Fibroblast of lung (primary cell): ENCODE measurements around the gene ATP6V1G2. TPM values are rescaled to one million over a fixed set of nuclear protein-coding genes. Genes with fewer than 3 reads are reported as not detected.

Experiments
- DNase-seq, 2 donors: peaks; one replicate each; pipeline versions ENCODE4 v3.0.0 to v3.0.0-alpha.2; 2010; ENCODE audit warnings: low read depth in 2 of 2
- H2AFZ ChIP-seq: 2 replicates; pipeline ENCODE4 v1.5.1; 2012; ENCODE audit warnings: low read length, control low read depth, inconsistent platforms
- H3K27ac ChIP-seq: 2 replicates; pipeline ENCODE4 v1.5.1; 2011; ENCODE audit warnings: low read length, control low read depth; ENCODE audit not compliant: insufficient read depth
- H3K27me3 ChIP-seq: 2 replicates; pipeline ENCODE4 v1.5.1; 2011; ENCODE audit warnings: mild to moderate bottlenecking, low read length; ENCODE audit not compliant: control insufficient read depth, insufficient read depth
- H3K36me3 ChIP-seq: 2 replicates; pipeline ENCODE4 v1.5.1; 2011; ENCODE audit warnings: low read length; ENCODE audit not compliant: control insufficient read depth, insufficient read depth
- H3K4me1 ChIP-seq: 2 replicates; pipeline ENCODE4 v1.5.1; 2011; ENCODE audit warnings: low read length; ENCODE audit not compliant: control insufficient read depth, insufficient read depth; ENCODE audit errors: extremely low read depth
- H3K4me2 ChIP-seq: 2 replicates; pipeline ENCODE4 v1.5.1; 2011; ENCODE audit warnings: low read length, control low read depth; ENCODE audit not compliant: insufficient read depth; ENCODE audit errors: extremely low read depth
- H3K4me3 ChIP-seq, 4 experiments: fragments of 200-600 bp in 1 of 4; sonication (generic) in 1 of 4; replicated peaks in 1 of 4; 2 replicates each; pipeline ENCODE4 v1.5.1; 2011 to 2016; ENCODE audit warnings: low read length in 4 of 4, low read depth in 3 of 4, mild to moderate bottlenecking in 3 of 4, control low read depth in 2 of 4, inconsistent platforms in 1 of 4, mixed read lengths in 1 of 4; ENCODE audit not compliant: insufficient read depth in 1 of 4; ENCODE audit errors: control extremely low read depth in 1 of 4
- H3K79me2 ChIP-seq: 2 replicates; pipeline ENCODE4 v1.5.1; 2012; ENCODE audit warnings: mild to moderate bottlenecking, low read length, inconsistent platforms; ENCODE audit not compliant: control insufficient read depth, insufficient read depth
- H3K9ac ChIP-seq: 2 replicates; pipeline ENCODE4 v1.5.1; 2011; ENCODE audit warnings: mild to moderate bottlenecking, low read length, control low read depth; ENCODE audit not compliant: insufficient read depth
- H3K9me3 ChIP-seq: 2 replicates; pipeline ENCODE4 v1.5.1; 2012; ENCODE audit warnings: low read depth, low read length; ENCODE audit not compliant: control insufficient read depth, insufficient read depth
- H4K20me1 ChIP-seq: 2 replicates; pipeline ENCODE4 v1.5.1; 2011; ENCODE audit warnings: low read length; ENCODE audit not compliant: control insufficient read depth, insufficient read depth; ENCODE audit errors: extremely low read depth
- EZH2 ChIP-seq: IDR thresholded peaks from 2 replicates; pipeline ENCODE4 v1.5.1; 2012; ENCODE audit warnings: low read length, control low read depth, mild to moderate bottlenecking; ENCODE audit errors: missing control alignments
- polyA plus RNA-seq, 2 donors: library from polyadenylated mRNA; depleted of rRNA in 1 of 2; stranded (reverse) in 1 of 2; unstranded in 1 of 2; fragments of >200 nt; gene quantifications; 2 replicates each; pipeline ENCODE4 v1.2.1, GENCODE V29; 2011 to 2012; ENCODE audit warnings: missing spikeins in 1 of 2
- total RNA-seq: library from RNA; depleted of rRNA; stranded (reverse); fragments of >200 nt; gene quantifications from 2 replicates; pipeline ENCODE4 v1.2.1, GENCODE V29; 2014
- TF ChIP-seq, protein P1 (sequence below), 2 donors: IDR thresholded peaks in 1 of 2; conservative IDR thresholded peaks in 1 of 2; 1 replicate in 1 of 2; 2 replicates in 1 of 2; pipeline ENCODE4 v1.5.1; 2011 to 2012; ENCODE audit warnings: low read length in 2 of 2, control low read depth in 1 of 2, inconsistent platforms in 1 of 2, low read depth in 1 of 2, mild to moderate bottlenecking in 1 of 2

Gene ATP6V1G2
- total and polyA plus RNA-seq, 2 donors (not counting 1 experiment from before 2014, with no cell fraction given): 11.2 to 16.0 TPM

DNA sequence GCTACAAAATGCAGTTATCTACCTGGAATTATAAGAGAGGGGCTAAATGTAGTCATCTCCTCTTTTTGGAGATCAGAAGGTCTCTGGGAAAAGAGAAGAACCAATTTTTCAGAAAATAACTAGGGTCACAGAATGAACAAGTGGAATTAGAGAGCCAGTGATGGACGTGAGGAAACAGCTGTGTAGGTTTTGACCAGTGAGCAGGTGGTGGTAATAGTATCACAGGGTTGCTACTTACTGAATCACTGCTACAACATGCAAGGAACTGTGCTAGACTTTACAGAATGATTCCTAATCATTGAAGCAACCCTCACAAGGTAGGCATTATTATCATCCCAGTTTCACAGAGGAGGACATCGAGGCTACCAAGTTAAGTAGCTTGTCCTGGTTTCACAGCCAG, 1.7 kb downstream of the ATP6V1G2 start:
- Histone ChIP-seq H3K9ac (no peak overlapping the region), H3K27ac (no peak overlapping the region), H3K36me3 (no peaks in the 10 kb centered on the region), H3K9me3 (no peaks in the 10 kb centered on the region), H4K20me1 (no peaks in the 10 kb centered on the region), H3K4me3 (no peak overlapping the region), H3K27me3 (no peaks in the 10 kb centered on the region), H2AFZ (no peak overlapping the region), H3K4me2 (no peak overlapping the region), H3K4me1 (peaks cover 6% of the 10 kb centered on the region), H3K79me2 (peaks cover 30% of the 10 kb centered on the region)
- no peak for DNase-seq
- no peak for TF ChIP-seq EZH2
- TF ChIP-seq, protein P1, sequence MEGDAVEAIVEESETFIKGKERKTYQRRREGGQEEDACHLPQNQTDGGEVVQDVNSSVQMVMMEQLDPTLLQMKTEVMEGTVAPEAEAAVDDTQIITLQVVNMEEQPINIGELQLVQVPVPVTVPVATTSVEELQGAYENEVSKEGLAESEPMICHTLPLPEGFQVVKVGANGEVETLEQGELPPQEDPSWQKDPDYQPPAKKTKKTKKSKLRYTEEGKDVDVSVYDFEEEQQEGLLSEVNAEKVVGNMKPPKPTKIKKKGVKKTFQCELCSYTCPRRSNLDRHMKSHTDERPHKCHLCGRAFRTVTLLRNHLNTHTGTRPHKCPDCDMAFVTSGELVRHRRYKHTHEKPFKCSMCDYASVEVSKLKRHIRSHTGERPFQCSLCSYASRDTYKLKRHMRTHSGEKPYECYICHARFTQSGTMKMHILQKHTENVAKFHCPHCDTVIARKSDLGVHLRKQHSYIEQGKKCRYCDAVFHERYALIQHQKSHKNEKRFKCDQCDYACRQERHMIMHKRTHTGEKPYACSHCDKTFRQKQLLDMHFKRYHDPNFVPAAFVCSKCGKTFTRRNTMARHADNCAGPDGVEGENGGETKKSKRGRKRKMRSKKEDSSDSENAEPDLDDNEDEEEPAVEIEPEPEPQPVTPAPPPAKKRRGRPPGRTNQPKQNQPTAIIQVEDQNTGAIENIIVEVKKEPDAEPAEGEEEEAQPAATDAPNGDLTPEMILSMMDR (conservative IDR thresholded peaks at IDR 0.05 in 1 of 2, IDR thresholded peaks at IDR 0.05 in 1 of 2; ENCODE audit: low read depth in 1 of 2, low read length in 2 of 2): no peak

DNA sequence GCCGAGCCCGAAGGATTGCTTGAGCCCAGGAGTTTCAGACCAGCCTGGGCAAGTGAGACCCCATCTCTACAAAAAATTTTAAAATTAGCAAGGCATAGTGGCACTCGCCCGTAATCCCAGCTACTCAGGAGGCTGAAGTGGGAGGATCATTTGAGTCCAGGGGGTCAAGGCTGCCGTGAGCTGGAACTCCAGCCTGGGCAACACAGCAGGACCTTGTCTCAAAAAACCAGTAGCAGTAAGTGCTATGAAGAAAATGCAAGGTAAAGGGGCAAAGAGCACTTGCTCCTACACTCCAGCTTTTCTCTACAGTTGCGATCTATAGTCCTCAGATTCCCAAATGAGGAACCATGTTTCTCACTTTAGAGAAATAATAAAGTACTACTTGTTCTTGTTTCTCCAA, 2.8 kb downstream of the ATP6V1G2 start:
- Histone ChIP-seq H3K79me2 (peaks cover 40% of the 10 kb centered on the region), H3K9me3 (no peaks in the 10 kb centered on the region), H3K9ac (no peak overlapping the region), H3K4me2 (no peak overlapping the region), H3K4me1 (peaks cover 13% of the 10 kb centered on the region), H3K4me3 (no peak overlapping the region), H3K36me3 (peaks cover 4% of the 10 kb centered on the region), H4K20me1 (peaks cover 1% of the 10 kb centered on the region), H2AFZ (no peak overlapping the region), H3K27me3 (no peaks in the 10 kb centered on the region), H3K27ac (no peak overlapping the region)
- TF ChIP-seq, protein P1 (conservative IDR thresholded peaks at IDR 0.05 in 1 of 2, IDR thresholded peaks at IDR 0.05 in 1 of 2; ENCODE audit: low read depth in 1 of 2, low read length in 2 of 2): no peak
- TF ChIP-seq EZH2: no peak
- no peak for DNase-seq

DNA sequence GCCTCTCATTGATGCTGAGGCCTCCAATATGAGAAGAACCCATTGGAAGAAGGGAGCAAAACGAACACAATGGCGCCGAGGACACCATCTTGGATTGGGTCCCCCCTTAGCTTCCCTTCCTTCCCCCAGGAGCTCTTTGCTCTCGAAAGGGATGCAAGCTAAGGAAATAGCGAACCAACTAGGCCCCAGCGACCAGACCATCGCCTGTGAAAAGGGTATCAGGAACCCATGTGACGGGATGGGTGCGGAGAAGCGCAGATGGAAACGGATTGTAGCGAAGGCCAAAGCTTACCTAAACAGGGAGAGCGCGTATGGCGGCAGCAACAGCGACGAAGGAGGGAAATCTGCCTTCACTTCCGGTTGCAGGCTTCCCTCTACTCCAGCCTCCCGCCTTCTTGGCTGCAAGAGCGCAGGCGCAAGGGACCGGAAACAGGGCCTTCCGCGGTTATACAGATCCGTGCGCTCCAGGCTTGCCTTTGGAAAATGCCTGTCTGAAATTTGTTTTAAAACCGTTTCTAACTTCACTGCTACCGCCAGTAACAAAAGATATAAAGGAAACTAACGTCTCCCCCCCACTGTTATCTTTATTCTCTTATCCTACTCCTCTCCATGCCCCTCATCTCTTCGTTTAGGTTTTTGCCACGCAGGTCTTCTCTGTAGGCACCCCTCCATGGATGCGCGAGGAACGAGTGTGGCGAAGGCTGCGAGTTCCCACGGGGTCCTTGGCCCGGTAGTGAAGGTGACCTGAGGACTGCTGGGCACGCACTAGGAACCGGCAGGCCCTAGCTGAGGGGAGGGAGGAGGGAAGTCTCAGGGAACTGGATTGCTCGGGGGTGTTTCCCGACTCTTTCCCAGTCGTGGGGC, 4.5 kb downstream of the ATP6V1G2 start, which contains the start of gene DDX39B:
DDX39B (minus strand) TSS at position 346 of the 864 bp plus-strand sequence. CDS start 1,471 bp downstream, outside the sequence.
- Histone ChIP-seq H3K9me3 (no peaks in the 10 kb centered on the region), H3K4me3 (peak within 1 kb of the TSS; percentile 74 to 96 (median 88)), H2AFZ (peak within 1 kb of the TSS; percentile 70), H3K36me3 (peaks cover 12% of the 10 kb centered on the region), H4K20me1 (peaks cover 1% of the 10 kb centered on the region), H3K9ac (peak within 1 kb of the TSS; percentile 82), H3K4me1 (peaks cover 7% of the 10 kb centered on the region), H3K4me2 (peak within 1 kb of the TSS; percentile 97), H3K79me2 (peaks cover 49% of the 10 kb centered on the region), H3K27ac (peak within 1 kb of the TSS; percentile 96), H3K27me3 (no peaks in the 10 kb centered on the region)
- peak; percentile 96 to 99 for DNase-seq
- no peak for TF ChIP-seq EZH2
- TF ChIP-seq, protein P1 (conservative IDR thresholded peaks at IDR 0.05 in 1 of 2, IDR thresholded peaks at IDR 0.05 in 1 of 2; ENCODE audit: low read depth in 1 of 2, low read length in 2 of 2): no peak
